Measurements from ENCODE around the gene CHSY1.
"Not testable (repeated sequence)": the region's sequence is repeated elsewhere in the genome, so short reads cannot be mapped to it uniquely, and the experiment has no call there.

Gene CHSY1

DNA sequence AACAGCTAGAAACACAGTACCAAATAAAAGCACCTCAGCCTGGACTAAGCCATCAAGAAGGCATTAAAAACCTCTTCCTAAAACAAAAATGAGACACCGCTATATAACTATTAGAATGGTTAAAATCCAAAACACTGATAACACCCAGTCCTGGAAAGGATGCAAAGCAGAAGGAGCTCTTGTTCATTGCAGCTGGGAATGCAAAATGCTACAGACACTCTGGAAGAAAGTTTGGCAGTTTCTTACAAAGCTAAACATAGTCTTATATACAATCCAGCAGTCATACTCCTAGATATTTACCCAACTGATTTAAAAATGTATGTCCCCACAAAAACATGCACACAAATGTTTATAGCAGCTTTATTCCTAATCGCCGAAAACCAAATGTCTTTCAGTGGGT lies 35.7 kb downstream of the CHSY1 start:
- TF ChIP-seq CTCF (IDR thresholded peaks at IDR 0.05; ENCODE audit: borderline replicate concordance, insufficient read depth, low read depth, low read length) = no peak
- H3K4me3 ChIP-seq (ENCODE audit: low read depth, low read length) = no peak overlapping the region

GRCh38 chr15:101215681-101216080 lies 36.2 kb downstream of the CHSY1 start:
- no peak overlapping the region for H3K4me3 ChIP-seq (ENCODE audit: low read depth, low read length)
- no peak for TF ChIP-seq CTCF (IDR thresholded peaks at IDR 0.05; ENCODE audit: borderline replicate concordance, insufficient read depth, low read depth, low read length)

DNA sequence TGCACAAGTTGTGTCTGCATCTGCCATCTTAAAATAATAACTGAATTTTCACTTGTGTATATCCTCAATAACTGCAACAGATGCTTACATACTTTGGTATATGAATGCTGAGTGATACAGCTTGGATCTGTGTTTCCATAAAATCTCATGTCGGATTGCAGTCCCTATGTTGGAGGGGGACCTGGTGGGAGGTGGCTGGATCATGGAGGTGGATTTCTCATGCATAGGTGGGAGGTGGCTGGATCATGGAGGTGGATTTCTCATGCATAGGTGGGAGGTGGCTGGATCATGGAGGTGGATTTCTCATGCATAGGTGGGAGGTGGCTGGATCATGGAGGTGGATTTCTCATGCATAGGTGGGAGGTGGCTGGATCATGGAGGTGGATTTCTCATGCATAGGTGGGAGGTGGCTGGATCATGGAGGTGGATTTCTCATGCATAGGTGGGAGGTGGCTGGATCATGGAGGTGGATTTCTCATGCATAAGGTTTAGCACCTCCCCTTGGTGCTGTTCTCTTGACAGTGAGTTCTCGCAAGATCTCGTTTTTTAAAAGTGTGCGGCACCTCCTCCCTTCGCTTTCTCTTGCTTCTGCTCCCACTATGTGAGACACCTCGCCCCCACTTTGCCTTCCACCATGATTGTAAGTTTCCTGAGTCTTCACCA lies 37.3 kb downstream of the CHSY1 start:
- H3K4me3 ChIP-seq (ENCODE audit: low read depth, low read length) = not testable (repeated sequence)

- no peak for TF ChIP-seq CTCF (IDR thresholded peaks at IDR 0.05; ENCODE audit: borderline replicate concordance, insufficient read depth, low read depth, low read length)
Observed at GRCh38 chr15:101213570-101213969, 38.3 kb downstream of the CHSY1 start.

DNA sequence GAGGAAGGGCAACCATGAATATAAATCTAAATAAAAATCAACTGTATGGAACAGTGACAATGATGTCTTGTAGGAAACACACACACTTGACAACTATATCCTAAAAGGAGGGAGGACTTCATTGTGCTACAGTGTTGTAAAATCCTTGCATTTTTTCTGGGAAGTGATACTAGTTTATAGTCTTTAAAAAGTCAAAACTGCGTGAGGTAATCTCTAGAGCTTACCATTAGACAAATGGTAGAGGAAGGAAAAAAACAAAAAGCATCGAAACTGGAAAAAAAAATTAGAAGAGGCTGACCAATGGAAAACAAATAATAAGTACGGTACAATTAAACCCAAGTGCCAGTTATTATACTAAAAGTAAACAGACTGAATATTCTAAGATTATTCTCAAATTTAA lies 38.7 kb downstream of the CHSY1 start:
- H3K4me3 ChIP-seq (ENCODE audit: low read depth, low read length) = no peak overlapping the region
- TF ChIP-seq CTCF (IDR thresholded peaks at IDR 0.05; ENCODE audit: borderline replicate concordance, insufficient read depth, low read depth, low read length) = no peak

More at GRCh38 chr15:101213570-101213969, 38.3 kb downstream of the CHSY1 start:
- H3K4me3 ChIP-seq (ENCODE audit: low read depth, low read length) = no peak overlapping the region

- no peak overlapping the region for H3K4me3 ChIP-seq (ENCODE audit: low read depth, low read length)
- TF ChIP-seq CTCF (IDR thresholded peaks at IDR 0.05; ENCODE audit: borderline replicate concordance, insufficient read depth, low read depth, low read length) = no peak
Observed at GRCh38 chr15:101211897-101212296, 40.0 kb downstream of the CHSY1 start.

GRCh38 chr15:101210466-101210865 lies 41.4 kb downstream of the CHSY1 start:
- no peak for TF ChIP-seq CTCF (IDR thresholded peaks at IDR 0.05; ENCODE audit: borderline replicate concordance, insufficient read depth, low read depth, low read length)
- no peak overlapping the region for H3K4me3 ChIP-seq (ENCODE audit: low read depth, low read length)

Measured in GM12875 (cell line).